Retinal pigment epithelial cell (primary cell): Measurements from ENCODE around the gene TLR10.
"Not testable (repeated sequence)": the region's sequence is repeated elsewhere in the genome, so short reads cannot be mapped to it uniquely, and the experiment has no call there.

ENCODE experiments used
- DNase-seq: peaks from one replicate; pipeline ENCODE4 v3.0.0-alpha.2; 2010; ENCODE audit warnings: low read depth
- H3K4me3 ChIP-seq: 2 replicates; pipeline ENCODE4 v1.5.1; 2011; ENCODE audit warnings: mild to moderate bottlenecking, low read length, control low read depth, moderate library complexity
- CTCF ChIP-seq: conservative IDR thresholded peaks from 2 replicates; pipeline ENCODE4 v1.5.1; 2011; ENCODE audit warnings: low read depth, low read length, control low read depth, inconsistent platforms

The TLR10 gene

GRCh38 chr4:38784141-38784540 lies 1.4 kb upstream of the TLR10 start:
- no peak for DNase-seq
- TF ChIP-seq CTCF: no peak
- no peak overlapping the region for H3K4me3 ChIP-seq

GRCh38 chr4:38783109-38783460 lies 295 bp upstream of the TLR10 start:
- DNase-seq: no peak
- no peak for TF ChIP-seq CTCF
- H3K4me3 ChIP-seq: no peak overlapping the region

- DNase-seq: no peak
- no peak for TF ChIP-seq CTCF
- no peak overlapping the region for H3K4me3 ChIP-seq
Observed at GRCh38 chr4:38781854-38782261, 932 bp downstream of the TLR10 start.

GRCh38 chr4:38780833-38781484 lies 1.8 kb downstream of the TLR10 start:
- no peak for DNase-seq
- no peak overlapping the region for H3K4me3 ChIP-seq
- no peak for TF ChIP-seq CTCF

GRCh38 chr4:38779790-38780189 lies 3.0 kb downstream of the TLR10 start:
- H3K4me3 ChIP-seq: no peak overlapping the region
- no peak for DNase-seq
- TF ChIP-seq CTCF: no peak

GRCh38 chr4:38777925-38778324 lies 4.9 kb downstream of the TLR10 start:
- DNase-seq, H3K4me3 ChIP-seq: not testable (repeated sequence)

GRCh38 chr4:38775326-38775725 lies 7.5 kb downstream of the TLR10 start:
- H3K4me3 ChIP-seq: no peak overlapping the region
- TF ChIP-seq CTCF: no peak

More at GRCh38 chr4:38775326-38775725, 7.5 kb downstream of the TLR10 start:
- no peak for DNase-seq
